Measurements from ENCODE around the gene LILRB5.
"Not testable (repeated sequence)": the region's sequence is repeated elsewhere in the genome, so short reads cannot be mapped to it uniquely, and the experiment has no call there.

The LILRB5 gene

GRCh38 chr19:54277111-54277615, 20.1 kb upstream of the LILRB5 start:
- H3K9ac ChIP-seq (ENCODE audit: low read depth, low read length, poor library complexity); H2BK5ac ChIP-seq (ENCODE audit: low read length); H3K36me3 ChIP-seq (replicated peaks in 1 of 2; ENCODE audit: control insufficient read depth in 2 of 2, insufficient read depth in 2 of 2, low read length in 2 of 2); H3K23ac ChIP-seq (ENCODE audit: low read depth, low read length, poor library complexity); DNase-seq (ENCODE audit: low spot score); H3K79me1 ChIP-seq (ENCODE audit: low read depth, low read length); H3K27ac ChIP-seq (replicated peaks; ENCODE audit: low read length); H3K4me1 ChIP-seq (ENCODE audit: control insufficient read depth in 2 of 2, insufficient read depth in 1 of 2, low read depth in 1 of 2, low read length in 2 of 2); H3K9me3 ChIP-seq (replicated peaks in 1 of 2; ENCODE audit: control insufficient read depth in 2 of 2, insufficient read depth in 1 of 2, low read depth in 1 of 2, low read length in 2 of 2); H3K18ac ChIP-seq (ENCODE audit: low read length); H4K91ac ChIP-seq (ENCODE audit: low read depth, low read length, poor library complexity); H2AFZ ChIP-seq (ENCODE audit: low read length); H2BK15ac ChIP-seq (ENCODE audit: low read length); H4K8ac ChIP-seq (ENCODE audit: low read depth, low read length); H2AK5ac ChIP-seq (ENCODE audit: low read depth, low read length); H3K27me3 ChIP-seq (ENCODE audit: control insufficient read depth in 3 of 3, insufficient read depth in 3 of 3, low read depth in 1 of 3, low read length in 3 of 3); H3K4me3 ChIP-seq (ENCODE audit: low read length in 2 of 2); H3K4ac ChIP-seq (ENCODE audit: low read length); H2BK12ac ChIP-seq (ENCODE audit: low read length); H3K14ac ChIP-seq (ENCODE audit: low read length); H3K4me2 ChIP-seq (ENCODE audit: insufficient read depth, low read length, poor library complexity, severe bottlenecking); H2BK120ac ChIP-seq (ENCODE audit: low read depth, low read length): not testable (repeated sequence)
- no CpG with 5 or more reads among the region's 15 CpGs for WGBS, 2 donors (ENCODE audit: extremely low coverage in 2 of 2, insufficient read length in 2 of 2, insufficient replicate concordance in 1 of 2)

GRCh38 chr19:54275951-54276350, 18.9 kb upstream of the LILRB5 start:
- WGBS, 2 donors (ENCODE audit: extremely low coverage in 2 of 2, insufficient read length in 2 of 2, insufficient replicate concordance in 1 of 2), result no CpG with 5 or more reads among the region's 9 CpGs
- Histone ChIP-seq H3K36me3 (replicated peaks in 1 of 2; ENCODE audit: control insufficient read depth in 2 of 2, insufficient read depth in 2 of 2, low read length in 2 of 2) (no peaks in the 10 kb centered on the region), H2BK12ac (ENCODE audit: low read length) (no peak overlapping the region), H3K4me2 (ENCODE audit: insufficient read depth, low read length, poor library complexity, severe bottlenecking) (no peak overlapping the region), H3K9me3 (replicated peaks in 1 of 2; ENCODE audit: control insufficient read depth in 2 of 2, insufficient read depth in 1 of 2, low read depth in 1 of 2, low read length in 2 of 2) (no peaks in the 10 kb centered on the region), H2BK120ac (ENCODE audit: low read depth, low read length) (no peak overlapping the region), H2BK5ac (ENCODE audit: low read length) (no peak overlapping the region), H3K9ac (ENCODE audit: low read depth, low read length, poor library complexity) (no peak overlapping the region), H4K91ac (ENCODE audit: low read depth, low read length, poor library complexity) (no peak overlapping the region), H3K18ac (ENCODE audit: low read length) (no peak overlapping the region), H3K27ac (replicated peaks; ENCODE audit: low read length) (no peak overlapping the region), H3K4ac (ENCODE audit: low read length) (no peak overlapping the region), H4K8ac (ENCODE audit: low read depth, low read length) (no peak overlapping the region), H2AFZ (ENCODE audit: low read length) (no peak overlapping the region), H3K4me1 (ENCODE audit: control insufficient read depth in 2 of 2, insufficient read depth in 1 of 2, low read depth in 1 of 2, low read length in 2 of 2) (no peaks in the 10 kb centered on the region), H3K14ac (ENCODE audit: low read length) (no peak overlapping the region), H2AK5ac (ENCODE audit: low read depth, low read length) (no peak overlapping the region), H2BK15ac (ENCODE audit: low read length) (no peak overlapping the region), H3K79me1 (ENCODE audit: low read depth, low read length) (no peaks in the 10 kb centered on the region), H3K4me3 (ENCODE audit: low read length in 2 of 2) (no peak overlapping the region), H3K27me3 (ENCODE audit: control insufficient read depth in 3 of 3, insufficient read depth in 3 of 3, low read depth in 1 of 3, low read length in 3 of 3) (no peaks in the 10 kb centered on the region), H3K23ac (ENCODE audit: low read depth, low read length, poor library complexity) (no peak overlapping the region)
- DNase-seq (ENCODE audit: low spot score), result no peak

- not testable (repeated sequence) for H3K9ac ChIP-seq (ENCODE audit: low read depth, low read length, poor library complexity); DNase-seq (ENCODE audit: low spot score); H3K27ac ChIP-seq (replicated peaks; ENCODE audit: low read length); H3K4me3 ChIP-seq (ENCODE audit: low read length in 2 of 2); H3K4me2 ChIP-seq (ENCODE audit: insufficient read depth, low read length, poor library complexity, severe bottlenecking); H4K8ac ChIP-seq (ENCODE audit: low read depth, low read length); H3K23ac ChIP-seq (ENCODE audit: low read depth, low read length, poor library complexity); H2BK15ac ChIP-seq (ENCODE audit: low read length); H2AK5ac ChIP-seq (ENCODE audit: low read depth, low read length); H2BK120ac ChIP-seq (ENCODE audit: low read depth, low read length); H2BK12ac ChIP-seq (ENCODE audit: low read length); H3K4me1 ChIP-seq (ENCODE audit: control insufficient read depth in 2 of 2, insufficient read depth in 1 of 2, low read depth in 1 of 2, low read length in 2 of 2); H2BK5ac ChIP-seq (ENCODE audit: low read length); H3K27me3 ChIP-seq (ENCODE audit: control insufficient read depth in 3 of 3, insufficient read depth in 3 of 3, low read depth in 1 of 3, low read length in 3 of 3); H4K91ac ChIP-seq (ENCODE audit: low read depth, low read length, poor library complexity); H3K36me3 ChIP-seq (replicated peaks in 1 of 2; ENCODE audit: control insufficient read depth in 2 of 2, insufficient read depth in 2 of 2, low read length in 2 of 2); H3K18ac ChIP-seq (ENCODE audit: low read length); H3K9me3 ChIP-seq (replicated peaks in 1 of 2; ENCODE audit: control insufficient read depth in 2 of 2, insufficient read depth in 1 of 2, low read depth in 1 of 2, low read length in 2 of 2); H3K14ac ChIP-seq (ENCODE audit: low read length); H3K79me1 ChIP-seq (ENCODE audit: low read depth, low read length); H3K4ac ChIP-seq (ENCODE audit: low read length); H2AFZ ChIP-seq (ENCODE audit: low read length)
- no CpG with 5 or more reads among the region's 9 CpGs for WGBS, 2 donors (ENCODE audit: extremely low coverage in 2 of 2, insufficient read length in 2 of 2, insufficient replicate concordance in 1 of 2)
These were observed 17.4 kb upstream of the LILRB5 start for GRCh38 chr19:54274516-54274915.

- H4K91ac ChIP-seq (ENCODE audit: low read depth, low read length, poor library complexity), result no peak overlapping the region
- H3K79me1 ChIP-seq (ENCODE audit: low read depth, low read length), result no peaks in the 10 kb centered on the region
- H4K8ac ChIP-seq (ENCODE audit: low read depth, low read length), result no peak overlapping the region
- H3K4me2 ChIP-seq (ENCODE audit: insufficient read depth, low read length, poor library complexity, severe bottlenecking), result no peak overlapping the region
- H2AFZ ChIP-seq (ENCODE audit: low read length), result no peak overlapping the region
- no peak overlapping the region for H3K9ac ChIP-seq (ENCODE audit: low read depth, low read length, poor library complexity)
- no peaks in the 10 kb centered on the region for H3K9me3 ChIP-seq (replicated peaks in 1 of 2; ENCODE audit: control insufficient read depth in 2 of 2, insufficient read depth in 1 of 2, low read depth in 1 of 2, low read length in 2 of 2)
- no peak overlapping the region for H3K18ac ChIP-seq (ENCODE audit: low read length)
- H3K14ac ChIP-seq (ENCODE audit: low read length), result no peak overlapping the region
- H2BK15ac ChIP-seq (ENCODE audit: low read length), result no peak overlapping the region
- H3K27me3 ChIP-seq (ENCODE audit: control insufficient read depth in 3 of 3, insufficient read depth in 3 of 3, low read depth in 1 of 3, low read length in 3 of 3), result peaks cover 0 to 3% (median 0%) of the 10 kb centered on the region in 3 experiments
- DNase-seq (ENCODE audit: low spot score), result no peak
- no peak overlapping the region for H3K27ac ChIP-seq (replicated peaks; ENCODE audit: low read length)
- H2BK120ac ChIP-seq (ENCODE audit: low read depth, low read length), result no peak overlapping the region
- H2BK5ac ChIP-seq (ENCODE audit: low read length), result no peak overlapping the region
- H3K23ac ChIP-seq (ENCODE audit: low read depth, low read length, poor library complexity), result no peak overlapping the region
- H3K4me1 ChIP-seq (ENCODE audit: control insufficient read depth in 2 of 2, insufficient read depth in 1 of 2, low read depth in 1 of 2, low read length in 2 of 2), result no peaks in the 10 kb centered on the region
- H2AK5ac ChIP-seq (ENCODE audit: low read depth, low read length), result no peak overlapping the region
- no peaks in the 10 kb centered on the region for H3K36me3 ChIP-seq (replicated peaks in 1 of 2; ENCODE audit: control insufficient read depth in 2 of 2, insufficient read depth in 2 of 2, low read length in 2 of 2)
- no peak overlapping the region for H3K4ac ChIP-seq (ENCODE audit: low read length)
- H3K4me3 ChIP-seq (ENCODE audit: low read length in 2 of 2), result no peak overlapping the region
- WGBS, 2 donors (ENCODE audit: extremely low coverage in 2 of 2, insufficient read length in 2 of 2, insufficient replicate concordance in 1 of 2), result no CpG with 5 or more reads among the region's 3 CpGs
- no peak overlapping the region for H2BK12ac ChIP-seq (ENCODE audit: low read length)
These were observed 16.7 kb upstream of the LILRB5 start for GRCh38 chr19:54273821-54274220.
